Small intestine (tissue), 7 donors: Measurements from ENCODE around the gene SLC35B1. TPM values are rescaled to one million over a fixed set of nuclear protein-coding genes. Genes with fewer than 3 reads are reported as not detected.

Experiments
- DNase-seq, 2 donors: peaks; one replicate each; pipeline versions ENCODE4 v3.0.0 to v3.0.0-alpha.2; 2013
- FAIRE-seq: peaks from 2 replicates; lab custom pipeline; 2012; peaks lifted over from hg19 to GRCh38; lab: Jason Lieb, UNC
- H3K27ac ChIP-seq, 3 donors: one replicate each; pipeline ENCODE4 v1.5.1; 2013; ENCODE audit warnings: low read length in 2 of 3, mild to moderate bottlenecking in 2 of 3, control low read depth in 1 of 3, inconsistent platforms in 1 of 3, low read depth in 1 of 3, moderate library complexity in 1 of 3
- H3K27me3 ChIP-seq, 3 donors: one replicate each; pipeline ENCODE4 v1.6.1; 2013; ENCODE audit warnings: low read length in 3 of 3, inconsistent platforms in 1 of 3; ENCODE audit not compliant: control insufficient read depth in 3 of 3, insufficient read depth in 3 of 3
- H3K36me3 ChIP-seq, 3 donors: one replicate each; pipeline ENCODE4 v1.6.1; 2013; ENCODE audit warnings: low read length in 3 of 3, inconsistent platforms in 1 of 3, low read depth in 1 of 3, mild to moderate bottlenecking in 1 of 3, moderate library complexity in 1 of 3; ENCODE audit not compliant: control insufficient read depth in 3 of 3, insufficient read depth in 2 of 3
- H3K4me1 ChIP-seq, 3 donors: one replicate each; pipeline ENCODE4 v1.6.1; 2013; ENCODE audit warnings: low read length in 2 of 3, inconsistent platforms in 1 of 3, low read depth in 1 of 3, mild to moderate bottlenecking in 1 of 3, moderate library complexity in 1 of 3; ENCODE audit not compliant: control insufficient read depth in 3 of 3, insufficient read depth in 2 of 3
- H3K4me3 ChIP-seq, 3 donors: one replicate each; pipeline ENCODE4 v1.5.1; 2013; ENCODE audit warnings: low read length in 3 of 3, control low read depth in 1 of 3, inconsistent platforms in 1 of 3, low read depth in 1 of 3, mild to moderate bottlenecking in 1 of 3, moderate library complexity in 1 of 3
- H3K9me3 ChIP-seq, 2 donors: one replicate each; pipeline ENCODE4 v1.6.1; 2013; ENCODE audit warnings: low read depth in 1 of 2, low read length in 1 of 2; ENCODE audit not compliant: control insufficient read depth in 2 of 2, insufficient read depth in 1 of 2
- WGBS, 3 donors: extraction: QIAGEN DNeasy Blood & Tissue Kit; methylation state at CpG; one replicate each; pipeline ENCODE4 v1.1.7; 2013; 5-methylcytosine and 5-hydroxymethylcytosine counted together
- polyA plus RNA-seq, 4 donors: library from polyadenylated mRNA; stranded (reverse) in 3 of 4; unstranded in 1 of 4; fragments of 200-250 nt in 3 of 4; fragments of 120-200 nt in 1 of 4; gene quantifications; one replicate each; pipeline versions ENCODE4 v1.2.1 to v1.2.3, GENCODE V29; 2013
- donor health status: healthy with polysubstance abuse.
- donor health status: control.
- donor health status: control.
- donor health status: Bipolar disorder and iron deficiency.
- donor health status: healthy.

Gene SLC35B1
- polyA plus RNA-seq, 4 donors, result 54.4 to 108 (median 84.0) TPM

- DNase-seq (no peak), FAIRE-seq (no peak)
- no peaks in the 10 kb centered on the region for H3K9me3 ChIP-seq
- peak overlapping the region in 1 of 3 donors; percentile 5 for H3K27ac ChIP-seq
- H3K36me3 ChIP-seq, result no peaks in the 10 kb centered on the region
- 88 to 97% (median 93%) methylated on average over 3 of the region's 3 CpGs for WGBS, 3 donors
- H3K4me3 ChIP-seq, result no peak overlapping the region
- H3K27me3 ChIP-seq, result no peaks in the 10 kb centered on the region
- peaks cover 0 to 13% (median 1%) of the 10 kb centered on the region in 3 donors for H3K4me1 ChIP-seq
These were observed 42.0 kb upstream of the SLC35B1 start for GRCh38 chr17:49749730-49750129.

GRCh38 chr17:49748791-49749190, 41.0 kb upstream of the SLC35B1 start:
- FAIRE-seq, result no peak

GRCh38 chr17:49748223-49748622, 40.5 kb upstream of the SLC35B1 start:
- Histone ChIP-seq H3K4me3 (no peak overlapping the region), H3K4me1 (peaks cover 0 to 14% (median 1%) of the 10 kb centered on the region in 3 donors), H3K27me3 (no peaks in the 10 kb centered on the region), H3K27ac (peak overlapping the region in 1 of 3 donors; percentile 95), H3K9me3 (no peaks in the 10 kb centered on the region), H3K36me3 (no peaks in the 10 kb centered on the region)
- DNase-seq (no peak), FAIRE-seq (no peak)
- WGBS, 3 donors, result 72 to 86% (median 79%) methylated on average over 3 of the region's 3 CpGs

More at GRCh38 chr17:49748791-49749190, 41.0 kb upstream of the SLC35B1 start:
- H3K4me3 ChIP-seq, result no peak overlapping the region
- peak in 1 of 2 donors; percentile 51 for DNase-seq
- no peaks in the 10 kb centered on the region for H3K9me3 ChIP-seq
- H3K4me1 ChIP-seq, result peaks cover 0 to 13% (median 1%) of the 10 kb centered on the region in 3 donors
- H3K27me3 ChIP-seq, result no peaks in the 10 kb centered on the region
- WGBS, 3 donors, result 68 to 88% (median 82%) methylated on average over 7 of the region's 7 CpGs
- H3K36me3 ChIP-seq, result no peaks in the 10 kb centered on the region
- H3K27ac ChIP-seq, result peak overlapping the region in 2 of 3 donors; percentile 14 to 74

- FAIRE-seq, result no peak
These were observed 39.9 kb upstream of the SLC35B1 start for GRCh38 chr17:49747632-49748031.

GRCh38 chr17:49746791-49747490, 39.2 kb upstream of the SLC35B1 start:
- FAIRE-seq (no peak), DNase-seq (peak in 1 of 2 donors; percentile 36)
- WGBS, 3 donors, result 53 to 84% (median 65%) methylated on average over 5 of the region's 5 CpGs
- no peaks in the 10 kb centered on the region for H3K9me3 ChIP-seq
- no peaks in the 10 kb centered on the region for H3K27me3 ChIP-seq
- H3K4me1 ChIP-seq, result peaks cover 1 to 19% (median 5%) of the 10 kb centered on the region in 3 donors
- H3K27ac ChIP-seq, result peak overlapping the region; percentile 13 to 95 (median 64)
- peak overlapping the region in 1 of 3 donors; percentile 20 for H3K4me3 ChIP-seq
- no peaks in the 10 kb centered on the region for H3K36me3 ChIP-seq

More at GRCh38 chr17:49747632-49748031, 39.9 kb upstream of the SLC35B1 start:
- no peaks in the 10 kb centered on the region for H3K36me3 ChIP-seq
- WGBS, 3 donors, result 52 to 63% (median 61%) methylated on average over 1 of the region's 1 CpG
- H3K27me3 ChIP-seq, result no peaks in the 10 kb centered on the region
- no peaks in the 10 kb centered on the region for H3K9me3 ChIP-seq
- DNase-seq, result peak in 1 of 2 donors; percentile 16
- H3K4me1 ChIP-seq, result peaks cover 1 to 19% (median 3%) of the 10 kb centered on the region in 3 donors
- no peak overlapping the region for H3K4me3 ChIP-seq
- peak overlapping the region in 2 of 3 donors; percentile 64 to 95 for H3K27ac ChIP-seq

GRCh38 chr17:49745175-49746139, 37.7 kb upstream of the SLC35B1 start:
- DNase-seq (no peak), FAIRE-seq (no peak)
- peaks cover 1 to 29% (median 9%) of the 10 kb centered on the region in 3 donors for H3K4me1 ChIP-seq
- no peaks in the 10 kb centered on the region for H3K36me3 ChIP-seq
- H3K9me3 ChIP-seq, result no peaks in the 10 kb centered on the region
- H3K27me3 ChIP-seq, result no peaks in the 10 kb centered on the region
- H3K27ac ChIP-seq, result peak overlapping the region in 1 of 3 donors; percentile 32
- WGBS, 3 donors, result 43 to 61% (median 48%) methylated on average over 1 of the region's 1 CpG
- H3K4me3 ChIP-seq, result no peak overlapping the region

- no peak overlapping the region for H3K4me3 ChIP-seq
- H3K36me3 ChIP-seq, result no peaks in the 10 kb centered on the region
- WGBS, 3 donors, result 43 to 68% (median 62%) methylated on average over 1 of the region's 1 CpG
- H3K9me3 ChIP-seq, result no peaks in the 10 kb centered on the region
- FAIRE-seq (no peak), DNase-seq (peak in 1 of 2 donors; percentile 36)
- peaks cover 1 to 30% (median 13%) of the 10 kb centered on the region in 3 donors for H3K4me1 ChIP-seq
- no peaks in the 10 kb centered on the region for H3K27me3 ChIP-seq
- H3K27ac ChIP-seq, result peak overlapping the region; percentile 8 to 69 (median 34)
These were observed 34.4 kb upstream of the SLC35B1 start for GRCh38 chr17:49742166-49742638.

- DNase-seq (no peak), FAIRE-seq (no peak)
- Histone ChIP-seq H3K27ac (peak overlapping the region; percentile 2 to 73 (median 8)), H3K4me3 (no peak overlapping the region), H3K4me1 (peaks cover 1 to 30% (median 13%) of the 10 kb centered on the region in 3 donors), H3K27me3 (no peaks in the 10 kb centered on the region), H3K36me3 (no peaks in the 10 kb centered on the region), H3K9me3 (no peaks in the 10 kb centered on the region)
- 45 to 75% (median 55%) methylated on average over 3 of the region's 3 CpGs for WGBS, 3 donors
These were observed 33.9 kb upstream of the SLC35B1 start for GRCh38 chr17:49741692-49742076.
